ENCODE results near the gene MEX3A. TPM values are rescaled to one million over a fixed set of nuclear protein-coding genes. Genes with fewer than 3 reads are reported as not detected.

Gene MEX3A
- total RNA-seq, 4 donors from 2014 or later: under 0.01 to 1.2 (median 0.43) TPM

DNA sequence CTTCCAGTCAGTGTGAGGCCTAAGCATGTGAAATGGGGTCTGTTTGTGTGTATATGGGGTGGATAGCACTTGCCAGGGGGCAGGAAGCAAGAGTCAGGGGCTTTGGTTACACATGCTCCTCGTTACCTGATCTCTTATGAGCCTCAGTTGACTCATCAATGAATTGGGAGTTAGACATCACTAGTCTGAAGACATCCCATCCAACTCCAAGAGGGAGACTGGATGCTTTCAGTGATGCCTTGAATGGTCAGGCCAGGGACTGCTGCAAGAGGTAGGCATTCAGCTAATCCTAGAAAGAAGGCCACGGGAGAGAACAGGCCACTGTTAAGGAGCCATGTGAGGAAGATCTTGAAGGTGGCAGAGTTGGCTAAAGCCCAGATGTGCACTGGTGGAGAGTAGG lies 15.0 kb downstream of the MEX3A start:
- Histone ChIP-seq H3K4me3 (no peak overlapping the region), H3K36me3 (no peaks in the 10 kb centered on the region), H3K27me3 (no peaks in the 10 kb centered on the region), H3K27ac (no peak overlapping the region), H3K4me1 (peaks cover 0 to 5% (median 0%) of the 10 kb centered on the region in 4 donors), H3K9me3 (no peaks in the 10 kb centered on the region)
- WGBS, 2 donors: 67 to 72% methylated on average over 2 of the region's 2 CpGs
- DNase-seq (ENCODE audit: low spot score in 2 of 2): no peak
- TF ChIP-seq, protein P1, sequence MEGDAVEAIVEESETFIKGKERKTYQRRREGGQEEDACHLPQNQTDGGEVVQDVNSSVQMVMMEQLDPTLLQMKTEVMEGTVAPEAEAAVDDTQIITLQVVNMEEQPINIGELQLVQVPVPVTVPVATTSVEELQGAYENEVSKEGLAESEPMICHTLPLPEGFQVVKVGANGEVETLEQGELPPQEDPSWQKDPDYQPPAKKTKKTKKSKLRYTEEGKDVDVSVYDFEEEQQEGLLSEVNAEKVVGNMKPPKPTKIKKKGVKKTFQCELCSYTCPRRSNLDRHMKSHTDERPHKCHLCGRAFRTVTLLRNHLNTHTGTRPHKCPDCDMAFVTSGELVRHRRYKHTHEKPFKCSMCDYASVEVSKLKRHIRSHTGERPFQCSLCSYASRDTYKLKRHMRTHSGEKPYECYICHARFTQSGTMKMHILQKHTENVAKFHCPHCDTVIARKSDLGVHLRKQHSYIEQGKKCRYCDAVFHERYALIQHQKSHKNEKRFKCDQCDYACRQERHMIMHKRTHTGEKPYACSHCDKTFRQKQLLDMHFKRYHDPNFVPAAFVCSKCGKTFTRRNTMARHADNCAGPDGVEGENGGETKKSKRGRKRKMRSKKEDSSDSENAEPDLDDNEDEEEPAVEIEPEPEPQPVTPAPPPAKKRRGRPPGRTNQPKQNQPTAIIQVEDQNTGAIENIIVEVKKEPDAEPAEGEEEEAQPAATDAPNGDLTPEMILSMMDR (IDR thresholded peaks at IDR 0.05): no peak
- no peak for TF ChIP-seq POLR2A (IDR thresholded peaks at IDR 0.05)
- TF ChIP-seq EP300 (IDR thresholded peaks at IDR 0.05): no peak

DNA sequence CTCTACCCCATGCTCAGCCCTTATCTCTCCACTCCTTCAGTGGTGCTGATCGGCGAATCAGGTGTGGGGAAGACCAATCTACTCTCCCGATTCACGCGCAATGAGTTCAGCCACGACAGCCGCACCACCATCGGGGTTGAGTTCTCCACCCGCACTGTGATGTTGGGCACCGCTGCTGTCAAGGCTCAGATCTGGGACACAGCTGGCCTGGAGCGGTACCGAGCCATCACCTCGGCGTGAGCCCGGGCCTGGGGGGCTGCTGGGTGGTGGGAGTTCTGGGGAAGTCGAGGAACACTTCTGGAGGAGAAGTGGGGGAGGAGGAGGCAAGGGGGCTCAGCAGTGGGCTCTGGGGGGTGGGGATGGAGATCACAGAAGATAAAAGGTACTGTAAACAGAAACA lies 16.4 kb downstream of the MEX3A start:
- no peak for DNase-seq (ENCODE audit: low spot score in 2 of 2)
- no peaks in the 10 kb centered on the region for H3K27me3 ChIP-seq

DNA sequence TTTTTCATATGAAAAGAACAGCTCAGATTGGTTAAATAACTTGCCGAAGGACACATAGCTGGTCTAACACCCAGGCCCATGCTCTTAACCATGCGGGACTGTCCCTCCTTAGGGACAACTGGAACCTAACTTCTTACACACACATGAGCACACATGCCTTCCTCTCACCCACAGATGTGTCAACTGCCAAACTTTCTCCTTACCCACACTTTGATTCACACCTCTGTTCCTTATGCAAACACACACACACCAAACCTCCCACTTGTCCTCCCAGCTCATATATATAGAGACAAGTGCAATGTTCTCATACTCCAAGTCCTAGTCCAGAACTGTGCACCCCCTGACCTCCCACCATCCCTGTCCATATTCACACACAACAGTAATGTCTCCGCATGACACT lies 17.1 kb downstream of the MEX3A start:
- H3K27ac ChIP-seq: no peak overlapping the region
- no peak overlapping the region for H3K4me3 ChIP-seq

More for the DNA sequence above, 16.4 kb downstream of the MEX3A start:
- Histone ChIP-seq H3K4me1 (peaks cover 0 to 5% (median 0%) of the 10 kb centered on the region in 4 donors), H3K4me3 (no peak overlapping the region), H3K36me3 (no peaks in the 10 kb centered on the region), H3K27ac (no peak overlapping the region), H3K9me3 (no peaks in the 10 kb centered on the region)
- TF ChIP-seq EP300 (IDR thresholded peaks at IDR 0.05) (no peak), POLR2A (IDR thresholded peaks at IDR 0.05) (no peak)
- TF ChIP-seq, protein P1 (IDR thresholded peaks at IDR 0.05): no peak
- 75 to 79% methylated on average over 16 of the region's 16 CpGs for WGBS, 2 donors

DNA sequence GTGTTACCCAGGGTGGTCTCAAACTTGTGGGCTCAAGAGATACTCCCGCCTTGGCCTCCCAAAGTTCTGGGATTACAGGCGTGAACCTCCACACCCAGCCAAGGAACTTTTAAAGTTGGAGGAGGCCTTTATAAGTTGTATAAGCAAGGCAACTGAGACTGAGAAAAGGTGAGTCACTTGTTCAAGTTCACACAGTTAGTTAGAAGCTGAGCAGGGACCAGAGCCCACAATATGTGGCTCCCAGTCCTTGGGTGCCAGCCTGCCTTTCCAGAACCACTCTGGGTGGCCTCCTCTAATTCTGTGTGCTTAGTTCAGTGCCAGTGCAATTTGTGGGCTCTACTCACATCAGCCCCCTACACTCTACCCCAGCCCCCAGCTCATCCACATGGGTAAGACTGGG lies 17.6 kb downstream of the MEX3A start:
- Histone ChIP-seq H3K27me3 (no peaks in the 10 kb centered on the region), H3K36me3 (no peaks in the 10 kb centered on the region), H3K27ac (no peak overlapping the region), H3K9me3 (no peaks in the 10 kb centered on the region), H3K4me3 (no peak overlapping the region), H3K4me1 (peaks cover 0 to 5% (median 0%) of the 10 kb centered on the region in 4 donors)
- TF ChIP-seq, protein P1 (IDR thresholded peaks at IDR 0.05): no peak
- no peak for TF ChIP-seq POLR2A (IDR thresholded peaks at IDR 0.05)
- no peak for TF ChIP-seq EP300 (IDR thresholded peaks at IDR 0.05)
- no peak for DNase-seq (ENCODE audit: low spot score in 2 of 2)
- WGBS, 2 donors: 89 to 100% methylated on average over 2 of the region's 2 CpGs

More for the DNA sequence above, 17.1 kb downstream of the MEX3A start:
- Histone ChIP-seq H3K4me1 (peaks cover 0 to 5% (median 0%) of the 10 kb centered on the region in 4 donors), H3K36me3 (no peaks in the 10 kb centered on the region), H3K27me3 (no peaks in the 10 kb centered on the region), H3K9me3 (no peaks in the 10 kb centered on the region)
- DNase-seq (ENCODE audit: low spot score in 2 of 2): no peak
- TF ChIP-seq EP300 (IDR thresholded peaks at IDR 0.05): no peak
- TF ChIP-seq, protein P1 (IDR thresholded peaks at IDR 0.05): no peak
- no peak for TF ChIP-seq POLR2A (IDR thresholded peaks at IDR 0.05)
- WGBS, 2 donors: 87 to 89% methylated on average over 3 of the region's 3 CpGs

DNA sequence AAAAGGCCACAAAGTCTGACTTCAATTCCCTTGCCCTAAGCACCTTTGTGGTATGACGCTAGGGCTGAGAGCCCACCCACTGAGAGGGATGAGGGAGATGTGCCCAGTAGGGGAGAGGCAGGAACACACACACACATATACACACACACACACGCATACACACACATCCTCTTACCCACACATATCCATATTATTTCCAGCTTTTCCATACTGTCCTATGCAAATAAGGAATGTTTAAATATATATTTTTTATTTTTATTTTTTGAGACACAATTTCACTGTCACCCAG lies 18.3 kb downstream of the MEX3A start:
- Histone ChIP-seq H3K4me3 (no peak overlapping the region), H3K4me1 (peaks cover 0 to 5% (median 0%) of the 10 kb centered on the region in 4 donors), H3K27ac (no peak overlapping the region), H3K36me3 (peaks cover 0 to 5% (median 0%) of the 10 kb centered on the region in 3 donors), H3K27me3 (no peaks in the 10 kb centered on the region), H3K9me3 (no peaks in the 10 kb centered on the region)
- TF ChIP-seq EP300 (IDR thresholded peaks at IDR 0.05) (no peak), POLR2A (IDR thresholded peaks at IDR 0.05) (no peak)
- TF ChIP-seq, protein P1 (IDR thresholded peaks at IDR 0.05): no peak
- WGBS, 2 donors: 59 to 60% methylated on average over 2 of the region's 2 CpGs
- DNase-seq (ENCODE audit: low spot score in 2 of 2): no peak

Data from tibial nerve (tissue), 4 donors.